H1 (cell line): ENCODE results near the gene KLF16. TPM values are rescaled to one million over a fixed set of nuclear protein-coding genes. Genes with fewer than 3 reads are reported as not detected.

Experiments
- CTCF ChIA-PET: fragments of 300-600 bp; sonication (Branson Sonifier 250); formaldehyde crosslinking; loops from one replicate; lab custom pipeline; 2021; ENCODE audit not compliant: partially characterized antibody; lab: Charles Lee
- POLR2A ChIA-PET: fragments of 300-600 bp; sonication (Branson Sonifier 250); formaldehyde crosslinking; loops from one replicate; lab custom pipeline; 2021; ENCODE audit warnings: inconsistent platforms; ENCODE audit not compliant: partially characterized antibody; lab: Charles Lee
- DNase-seq, 2 experiments: peaks; one replicate each; pipeline versions ENCODE4 v3.0.0 to v3.0.0-alpha.2; 2010 to 2022; ENCODE audit warnings: low spot score in 2 of 2, low read depth in 1 of 2, mixed read lengths in 1 of 2
- FAIRE-seq: peaks from 2 replicates; lab custom pipeline; 2011; peaks lifted over from hg19 to GRCh38; lab: Jason Lieb, UNC
- H2AFZ ChIP-seq: 2 replicates; pipeline ENCODE4 v1.8.1; 2012; ENCODE audit warnings: low read length, inconsistent platforms
- H2AK5ac ChIP-seq: 2 replicates; pipeline ENCODE4 v1.6.1; 2013; ENCODE audit warnings: low read depth, low read length
- H2BK120ac ChIP-seq: replicated peaks from 2 replicates; pipeline ENCODE3; 2013; ENCODE audit warnings: low read depth, low read length, inconsistent platforms
- H2BK12ac ChIP-seq: 2 replicates; pipeline ENCODE4 v1.6.1; 2013; ENCODE audit warnings: low read depth, low read length
- H2BK15ac ChIP-seq: 2 replicates; pipeline ENCODE4 v1.6.1; 2013; ENCODE audit warnings: low read length
- H2BK20ac ChIP-seq: 2 replicates; pipeline ENCODE4 v1.6.1; 2013; ENCODE audit warnings: low read length
- H2BK5ac ChIP-seq: 2 replicates; pipeline ENCODE4 v1.6.1; 2013; ENCODE audit warnings: low read depth, low read length
- H3K14ac ChIP-seq: 2 replicates; pipeline ENCODE4 v1.6.1; 2013; ENCODE audit warnings: inconsistent platforms; ENCODE audit not compliant: insufficient read length
- H3K18ac ChIP-seq: 2 replicates; pipeline ENCODE4 v1.6.1; 2013; ENCODE audit warnings: low read length; ENCODE audit errors: extremely low read depth
- H3K23ac ChIP-seq: 2 replicates; pipeline ENCODE4 v1.6.1; 2013; ENCODE audit warnings: inconsistent platforms; ENCODE audit not compliant: insufficient read length
- H3K23me2 ChIP-seq: 2 replicates; pipeline ENCODE4 v1.6.1; 2013; ENCODE audit warnings: low read depth, low read length
- H3K27ac ChIP-seq: 2 replicates; pipeline ENCODE4 v1.6.1; 2011; ENCODE audit warnings: low read depth, low read length, inconsistent platforms
- H3K27me3 ChIP-seq, 4 experiments: replicated peaks in 1 of 4; 1 replicate in 1 of 4; 2 replicates in 3 of 4; pipeline versions ENCODE4 v1.6.1 to v1.8.1; 2011 to 2013; ENCODE audit warnings: low read length in 3 of 4, mild to moderate bottlenecking in 3 of 4, inconsistent platforms in 2 of 4, mixed read lengths in 2 of 4, moderate library complexity in 1 of 4; ENCODE audit not compliant: control insufficient read depth in 3 of 4, insufficient read depth in 3 of 4; ENCODE audit errors: extremely low read depth in 1 of 4
- H3K36me3 ChIP-seq, 4 experiments: 2 replicates each; pipeline versions ENCODE4 v1.6.1 to v1.8.1; 2011 to 2013; ENCODE audit warnings: mild to moderate bottlenecking in 4 of 4, low read length in 3 of 4, moderate library complexity in 2 of 4, control low read depth in 1 of 4, inconsistent platforms in 1 of 4; ENCODE audit not compliant: insufficient read depth in 4 of 4, control insufficient read depth in 2 of 4
- H3K4ac ChIP-seq: replicated peaks from 2 replicates; pipeline ENCODE3; 2013; ENCODE audit warnings: low read length, low read depth, mixed read lengths, inconsistent platforms; ENCODE audit not compliant: insufficient read length
- H3K4me1 ChIP-seq, 4 experiments: replicated peaks in 1 of 4; 1 replicate in 1 of 4; 2 replicates in 3 of 4; pipeline versions ENCODE4 v1.6.1 to v1.8.1; 2011 to 2013; ENCODE audit warnings: low read length in 3 of 4, inconsistent platforms in 2 of 4, mixed read lengths in 1 of 4; ENCODE audit not compliant: insufficient read depth in 4 of 4, control insufficient read depth in 3 of 4
- H3K4me2 ChIP-seq, 2 experiments: 2 replicates each; pipeline versions ENCODE4 v1.6.1 to v1.8.1; 2011 to 2013; ENCODE audit warnings: low read depth in 2 of 2, low read length in 2 of 2, control low read depth in 1 of 2, inconsistent platforms in 1 of 2, mild to moderate bottlenecking in 1 of 2; ENCODE audit not compliant: insufficient read depth in 1 of 2
- H3K4me3 ChIP-seq, 4 experiments: fragments of 200-600, 300-600 bp in 1 of 4; sonication (generic), shearing (Covaris generic), sonication (Bioruptor Twin) in 1 of 4; 2 replicates each; pipeline versions ENCODE4 v1.5.1 to v1.8.1; 2011 to 2016; ENCODE audit warnings: low read length in 4 of 4, low read depth in 3 of 4, control low read depth in 2 of 4, inconsistent platforms in 2 of 4, mild to moderate bottlenecking in 2 of 4, mixed read lengths in 1 of 4, moderate library complexity in 1 of 4; ENCODE audit not compliant: insufficient read depth in 2 of 4; ENCODE audit errors: extremely low read depth in 1 of 4
- H3K56ac ChIP-seq: replicated peaks from 2 replicates; pipeline ENCODE3; 2013; ENCODE audit warnings: low read depth, mild to moderate bottlenecking, mixed read lengths, low read length, inconsistent platforms; ENCODE audit not compliant: insufficient read length
- H3K79me1 ChIP-seq: 2 replicates; pipeline ENCODE4 v1.6.1; 2013; ENCODE audit warnings: low read depth, low read length, control low read depth
- H3K79me2 ChIP-seq, 2 experiments: 2 replicates each; pipeline versions ENCODE4 v1.6.1 to v1.8.1; 2012 to 2013; ENCODE audit warnings: low read length in 2 of 2, mild to moderate bottlenecking in 2 of 2, inconsistent platforms in 1 of 2; ENCODE audit not compliant: insufficient read depth in 2 of 2, control insufficient read depth in 1 of 2
- H3K9ac ChIP-seq, 4 experiments: replicated peaks in 1 of 4; 1 replicate in 1 of 4; 2 replicates in 3 of 4; pipeline versions ENCODE4 v1.6.1 to v1.8.1; 2011 to 2013; ENCODE audit warnings: low read depth in 3 of 4, low read length in 3 of 4, control low read depth in 2 of 4, mild to moderate bottlenecking in 2 of 4, moderate library complexity in 2 of 4, inconsistent platforms in 1 of 4; ENCODE audit errors: extremely low read depth in 1 of 4
- H3K9me3 ChIP-seq, 2 experiments: 2 replicates each; pipeline versions ENCODE4 v1.6.1 to v1.8.1; 2012 to 2013; ENCODE audit warnings: mild to moderate bottlenecking in 2 of 2, moderate library complexity in 2 of 2, control low read depth in 1 of 2, inconsistent platforms in 1 of 2, low read depth in 1 of 2, low read length in 1 of 2, mixed read lengths in 1 of 2; ENCODE audit not compliant: insufficient read depth in 2 of 2
- H4K20me1 ChIP-seq, 2 experiments: replicated peaks in 1 of 2; 2 replicates each; pipeline versions ENCODE3 to v1.8.1; 2011 to 2013; ENCODE audit warnings: inconsistent platforms in 2 of 2, low read length in 2 of 2, mild to moderate bottlenecking in 1 of 2; ENCODE audit not compliant: insufficient read depth in 2 of 2, control insufficient read depth in 1 of 2
- H4K5ac ChIP-seq: 2 replicates; pipeline ENCODE4 v1.6.1; 2013; ENCODE audit warnings: low read length, low read depth, mixed read lengths, inconsistent platforms; ENCODE audit not compliant: insufficient read length
- H4K8ac ChIP-seq: 2 replicates; pipeline ENCODE4 v1.8.0; 2013; ENCODE audit warnings: mild to moderate bottlenecking, moderate library complexity, low read length, inconsistent platforms; ENCODE audit not compliant: insufficient read depth; ENCODE audit errors: extremely low read depth
- H4K91ac ChIP-seq: replicated peaks from 2 replicates; pipeline ENCODE3; 2013; ENCODE audit warnings: low read length, mixed read lengths, inconsistent platforms; ENCODE audit not compliant: insufficient read length
- BRCA1 ChIP-seq: IDR thresholded peaks from 2 replicates; pipeline ENCODE4 v1.6.1; 2012; ENCODE audit warnings: low read depth, low read length, improper control_type of control experiment
- CBX8 ChIP-seq: fragments of 300-800, 300-1000 bp; sonication (generic); IDR thresholded peaks from 2 replicates; pipeline ENCODE4 v1.7.1; 2016; ENCODE audit warnings: low read depth, low read length, borderline replicate concordance
- CEBPB ChIP-seq: IDR thresholded peaks from 2 replicates; pipeline ENCODE4 v1.6.1; 2012; ENCODE audit warnings: low read depth, low read length
- EP300 ChIP-seq, 2 experiments: IDR thresholded peaks; 1 replicate in 1 of 2; 2 replicates in 1 of 2; pipeline ENCODE4 v1.6.1; 2011 to 2012; ENCODE audit warnings: low read depth in 2 of 2, low read length in 2 of 2, mild to moderate bottlenecking in 2 of 2, borderline replicate concordance in 1 of 2, inconsistent platforms in 1 of 2, moderate library complexity in 1 of 2
- HDAC2 ChIP-seq, 2 experiments: fragments of 300-600 bp in 1 of 2; sonication (generic) in 1 of 2; IDR thresholded peaks; 2 replicates each; pipeline ENCODE4 v1.6.1; 2011 to 2012; ENCODE audit warnings: low read depth in 2 of 2, low read length in 2 of 2, mild to moderate bottlenecking in 2 of 2, moderate library complexity in 2 of 2, borderline replicate concordance in 1 of 2, inconsistent platforms in 1 of 2
- JUN ChIP-seq: IDR thresholded peaks from 2 replicates; pipeline ENCODE4 v1.6.1; 2011; ENCODE audit warnings: low read depth, mild to moderate bottlenecking, improper control_type of control experiment, low read length
- PHF8 ChIP-seq: fragments of 200-600 bp; sonication (generic); conservative IDR thresholded peaks from 2 replicates; pipeline ENCODE4 v1.7.1; 2012; ENCODE audit warnings: low read depth, mild to moderate bottlenecking, inconsistent platforms, low read length, moderate library complexity
- RNF2 ChIP-seq: fragments of 200-900, 300-1000 bp; sonication (generic); IDR thresholded peaks from 2 replicates; pipeline ENCODE4 v1.7.1; 2016; ENCODE audit warnings: borderline replicate concordance, low read depth, mild to moderate bottlenecking, antibody characterized with exemption, low read length; ENCODE audit not compliant: poor library complexity, severe bottlenecking; ENCODE audit errors: missing control alignments
- RXRA ChIP-seq: IDR thresholded peaks from 2 replicates; pipeline ENCODE4 v1.6.1; 2011; ENCODE audit warnings: low read depth, mild to moderate bottlenecking, low read length, moderate library complexity; ENCODE audit not compliant: insufficient read depth
- SIRT6 ChIP-seq: IDR thresholded peaks from one replicate; pipeline ENCODE4 v1.7.1; 2012; ENCODE audit warnings: low read length, inconsistent platforms
- WGBS, 2 experiments: shearing (Covaris generic) in 1 of 2; methylation state at CpG; one replicate each; pipeline versions ENCODE4 v1.1.6 to v1.1.7; 2013 to 2015; ENCODE audit warnings: low lambda C conversion rate in 2 of 2, mixed read lengths in 2 of 2, inconsistent platforms in 1 of 2, low coverage in 1 of 2, missing lambda C conversion rate in 1 of 2; ENCODE audit not compliant: insufficient replicate concordance in 2 of 2, insufficient coverage in 1 of 2, insufficient read length in 1 of 2; ENCODE audit errors: extremely low coverage in 1 of 2, missing lambda C conversion rate in 1 of 2; 5-methylcytosine and 5-hydroxymethylcytosine counted together
- polyA plus RNA-seq, 7 experiments: library from polyadenylated mRNA; depleted of rRNA in 3 of 7; stranded (reverse) in 5 of 7; unstranded in 2 of 7; fragments of >200 nt in 5 of 7; fragments of 200-250 nt in 2 of 7; gene quantifications; 1 replicate in 5 of 7; 2 replicates in 1 of 7; 4 replicates in 1 of 7; pipeline versions ENCODE4 v1.2.1 to v1.2.3, GENCODE V29; 2011 to 2013; ENCODE audit warnings: missing spikeins in 2 of 7, mixed read lengths in 2 of 7
- total RNA-seq: library from RNA; stranded (reverse); fragmentation: NEBNext Ultra II Directional; extraction: Animal tissue kit (Norgen Biotek cat#: 25700); gene quantifications from 2 replicates; pipeline ENCODE4 v1.2.1, GENCODE V29; 2021
- TF ChIP-seq, protein P1 (sequence below): IDR thresholded peaks from 2 replicates; pipeline ENCODE4 v1.6.1; 2011; ENCODE audit warnings: low read length, improper control_type of control experiment

The KLF16 gene
- total and polyA plus RNA-seq, 2 of the 8 experiments (the other 6 are each of a cell fraction or from before 2014, with no cell fraction given): 14.3 to 45.9 TPM

DNA sequence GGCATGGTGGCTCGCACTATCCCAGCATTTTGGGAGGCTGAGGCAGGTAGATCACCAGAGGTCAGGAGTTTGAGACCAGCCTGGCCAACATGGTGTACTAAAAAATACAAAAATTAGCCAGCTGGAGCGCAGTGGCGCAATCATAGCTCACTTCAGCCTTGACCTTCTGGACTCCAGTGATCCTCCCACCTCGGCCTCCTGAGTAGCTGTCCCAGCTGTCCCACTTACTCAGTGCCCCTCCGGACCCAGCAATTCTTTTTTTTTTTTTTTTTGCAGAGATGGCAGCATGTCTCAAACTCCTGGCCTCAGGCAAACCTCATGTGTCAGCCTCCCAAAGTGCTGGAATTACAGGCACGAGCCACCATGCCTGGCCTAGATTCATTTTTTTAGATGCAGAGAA is 39.5 kb upstream of the KLF16 start:
- Histone ChIP-seq H2AK5ac (0 out of 2 replicates have a peak overlapping the region, but pooled peaks have one; percentile 24), H2AFZ (no peak overlapping the region), H2BK15ac (peak overlapping the region; percentile 72; the same call in 1 of the 2 replicates), H3K4me2 (no peak overlapping the region), H3K36me3 (0 out of 8 replicates have a peak, but pooled peaks cover 0 to 4% (median 0%) of the 10 kb centered on the region in 4 experiments), H3K9ac (no peak overlapping the region), H3K18ac (no peak overlapping the region; the same call in none of the 2 replicates), H3K23ac (no peak overlapping the region), H3K79me2 (peaks cover 6 to 23% of the 10 kb centered on the region in 2 experiments; a peak in 3 of 4 replicates), H2BK20ac (peak overlapping the region; percentile 72; the same call in 1 of the 2 replicates), H3K4ac (no peak overlapping the region), H3K23me2 (peaks cover 3% of the 10 kb centered on the region), H2BK120ac (no peak overlapping the region), H4K5ac (no peak overlapping the region), H4K91ac (no peak overlapping the region), H2BK5ac (no peak overlapping the region), H3K27ac (no peak overlapping the region), H3K9me3 (no peaks in the 10 kb centered on the region), H4K8ac (no peak overlapping the region), H3K4me1 (peaks cover 0 to 9% (median 8%) of the 10 kb centered on the region in 4 experiments; a peak in 5 of 7 replicates), H3K27me3 (no peaks in the 10 kb centered on the region), H2BK12ac (0 out of 2 replicates have a peak overlapping the region, but pooled peaks have one; percentile 39), H3K4me3 (no peak overlapping the region), H4K20me1 (peaks cover 3 to 6% of the 10 kb centered on the region in 2 experiments), H3K14ac (no peak overlapping the region), H3K56ac (no peak overlapping the region), H3K79me1 (peaks cover 10% of the 10 kb centered on the region; the same call in 1 of the 2 replicates)
- 96% methylated on average over 5 of the region's 6 CpGs; no CpG with 5 or more reads in 1 of the 2 experiments for WGBS, 2 experiments
- ChIA-PET CTCF (interaction anchor here (0.6 to 2.6 kb wide), 6 partner anchors 27 to 43 kb away, joined by 3 to 10 read pairs (median 5); no protein-coding TSS in a partner anchor), POLR2A (interaction anchor here (0.7 to 2.3 kb wide), 4 partner anchors 18 to 38 kb away, joined by 3 to 10 read pairs (median 6); partner anchors contain the start of gene ABHD17A)
- FAIRE-seq (no peak), DNase-seq (no peak)
- TF ChIP-seq HDAC2 (IDR thresholded peaks at IDR 0.05; ENCODE audit: borderline replicate concordance in 1 of 2, low read depth in 2 of 2, low read length in 2 of 2) (no peak), BRCA1 (no peak), CEBPB (no peak), JUN (no peak), SIRT6 (no peak), CBX8 (no peak), RXRA (no peak), EP300 (IDR thresholded peaks at IDR 0.05; ENCODE audit: borderline replicate concordance in 1 of 2, low read depth in 2 of 2, low read length in 2 of 2) (no peak), RNF2 (no peak), PHF8 (no peak)
- TF ChIP-seq, protein P1, sequence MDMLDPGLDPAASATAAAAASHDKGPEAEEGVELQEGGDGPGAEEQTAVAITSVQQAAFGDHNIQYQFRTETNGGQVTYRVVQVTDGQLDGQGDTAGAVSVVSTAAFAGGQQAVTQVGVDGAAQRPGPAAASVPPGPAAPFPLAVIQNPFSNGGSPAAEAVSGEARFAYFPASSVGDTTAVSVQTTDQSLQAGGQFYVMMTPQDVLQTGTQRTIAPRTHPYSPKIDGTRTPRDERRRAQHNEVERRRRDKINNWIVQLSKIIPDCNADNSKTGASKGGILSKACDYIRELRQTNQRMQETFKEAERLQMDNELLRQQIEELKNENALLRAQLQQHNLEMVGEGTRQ: no peak
